Liver (tissue), 3 donors: ENCODE results near the gene NBEAL2.

Experiments
- ATF3 ChIP-seq: IDR thresholded peaks from 2 replicates; pipeline ENCODE4 v1.6.1; 2016; ENCODE audit warnings: antibody characterized with exemption
- TF ChIP-seq, protein P1 (sequence below): fragments of 150-350 bp; IDR thresholded peaks from 2 replicates; pipeline ENCODE4 v1.5.1; 2017; ENCODE audit warnings: improper control_type of control experiment, low read depth, low read length; ENCODE audit not compliant: missing input control
- donor health status: healthy.
- donor health status: healthy.

GRCh38 chr3:46930945-46931403 lies 48.5 kb upstream of the NBEAL2 start:
- TF ChIP-seq, protein P1, sequence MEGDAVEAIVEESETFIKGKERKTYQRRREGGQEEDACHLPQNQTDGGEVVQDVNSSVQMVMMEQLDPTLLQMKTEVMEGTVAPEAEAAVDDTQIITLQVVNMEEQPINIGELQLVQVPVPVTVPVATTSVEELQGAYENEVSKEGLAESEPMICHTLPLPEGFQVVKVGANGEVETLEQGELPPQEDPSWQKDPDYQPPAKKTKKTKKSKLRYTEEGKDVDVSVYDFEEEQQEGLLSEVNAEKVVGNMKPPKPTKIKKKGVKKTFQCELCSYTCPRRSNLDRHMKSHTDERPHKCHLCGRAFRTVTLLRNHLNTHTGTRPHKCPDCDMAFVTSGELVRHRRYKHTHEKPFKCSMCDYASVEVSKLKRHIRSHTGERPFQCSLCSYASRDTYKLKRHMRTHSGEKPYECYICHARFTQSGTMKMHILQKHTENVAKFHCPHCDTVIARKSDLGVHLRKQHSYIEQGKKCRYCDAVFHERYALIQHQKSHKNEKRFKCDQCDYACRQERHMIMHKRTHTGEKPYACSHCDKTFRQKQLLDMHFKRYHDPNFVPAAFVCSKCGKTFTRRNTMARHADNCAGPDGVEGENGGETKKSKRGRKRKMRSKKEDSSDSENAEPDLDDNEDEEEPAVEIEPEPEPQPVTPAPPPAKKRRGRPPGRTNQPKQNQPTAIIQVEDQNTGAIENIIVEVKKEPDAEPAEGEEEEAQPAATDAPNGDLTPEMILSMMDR: no peak
- no peak for TF ChIP-seq ATF3
